GM18499 (cell line): Measurements from ENCODE around the gene RSPH3.
A peak's percentile ranks its signal among the peaks of the same experiment; 100 is the strongest.
"Not testable (repeated sequence)": the region's sequence is repeated elsewhere in the genome, so short reads cannot be mapped to it uniquely, and the experiment has no call there.

Experiments used
- ATAC-seq: cut with Tn5 transposase; IDR thresholded peaks from one replicate; pipeline ENCODE4 v1.9.1; 2021; ENCODE audit warnings: moderate number of reproducible peaks; ENCODE audit not compliant: insufficient read depth, unreplicated experiment

Gene RSPH3

GRCh38 chr6:158999666-159000403, at the start of gene RSPH3:
Gene RSPH3 (minus strand): TSS chr6:159000202. CDS start chr6:158999550, 652 bp downstream.
- peak; percentile 81 for ATAC-seq

GRCh38 chr6:159047891-159048685, 48.1 kb upstream of the RSPH3 start:
- ATAC-seq = no peak

GRCh38 chr6:159045801-159046200, 45.8 kb upstream of the RSPH3 start:
- ATAC-seq = no peak

GRCh38 chr6:159044899-159045727, 45.1 kb upstream of the RSPH3 start, which contains the start of gene TAGAP:
Gene TAGAP (minus strand): TSS chr6:159044991. CDS start chr6:159044146, 845 bp downstream.
- ATAC-seq = peak; percentile 70

GRCh38 chr6:159043947-159044346, 43.9 kb upstream of the RSPH3 start:
- ATAC-seq = no peak

- no peak for ATAC-seq
Measured at GRCh38 chr6:159043251-159043650, 43.2 kb upstream of the RSPH3 start.

- no peak for ATAC-seq
Measured at GRCh38 chr6:159042826-159043181, 42.8 kb upstream of the RSPH3 start.

GRCh38 chr6:159042003-159042825, 42.2 kb upstream of the RSPH3 start:
- ATAC-seq = no peak

GRCh38 chr6:159041181-159041580, 41.2 kb upstream of the RSPH3 start:
- ATAC-seq = no peak

GRCh38 chr6:159039885-159040258, 39.9 kb upstream of the RSPH3 start:
- ATAC-seq = no peak

GRCh38 chr6:159038914-159039884, 39.2 kb upstream of the RSPH3 start:
- peak; percentile 68 for ATAC-seq

- not testable (repeated sequence) for ATAC-seq
Measured at GRCh38 chr6:159038318-159038717, 38.3 kb upstream of the RSPH3 start.

GRCh38 chr6:159037756-159038290, 37.8 kb upstream of the RSPH3 start:
- no peak for ATAC-seq

GRCh38 chr6:159036673-159037072, 36.7 kb upstream of the RSPH3 start:
- no peak for ATAC-seq

- no peak for ATAC-seq
Measured at GRCh38 chr6:159035891-159036290, 35.9 kb upstream of the RSPH3 start.

GRCh38 chr6:159033160-159034049, 33.4 kb upstream of the RSPH3 start:
- no peak for ATAC-seq

GRCh38 chr6:159031846-159032245, 31.8 kb upstream of the RSPH3 start:
- no peak for ATAC-seq
